C4-2B (cell line): ENCODE measurements around the gene PPT2.
"Not testable (repeated sequence)": the region's sequence is repeated elsewhere in the genome, so short reads cannot be mapped to it uniquely, and the experiment has no call there.

ENCODE experiments used
- CTCF ChIP-seq: fragments of 450-650 bp; conservative IDR thresholded peaks from 2 replicates; pipeline ENCODE4 v1.5.1; 2017; ENCODE audit warnings: mild to moderate bottlenecking
- ZFX ChIP-seq: fragments of 450-650 bp; IDR thresholded peaks from 2 replicates; pipeline ENCODE4 v1.6.1; 2017

DNA sequence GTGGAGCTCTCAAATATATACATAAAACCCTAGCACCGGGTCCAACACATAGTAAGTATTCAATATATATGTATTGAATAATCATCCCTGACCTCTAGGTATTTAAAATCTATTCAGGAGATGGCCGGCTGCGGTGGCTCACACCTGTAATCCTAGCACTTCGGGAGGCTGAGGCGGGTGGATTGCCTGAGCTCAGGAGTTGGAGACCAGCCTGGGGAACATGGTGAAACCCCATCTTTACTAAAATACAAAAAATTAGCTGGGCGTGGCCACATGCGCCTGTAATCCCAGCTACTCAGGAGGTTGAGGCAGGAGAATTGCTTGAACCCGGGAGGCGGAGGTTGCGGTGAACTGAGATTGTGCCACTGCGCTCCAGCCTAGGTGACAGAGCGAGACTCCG is 39.2 kb downstream of the PPT2 start:
- not testable (repeated sequence) for TF ChIP-seq CTCF, ZFX
